GM21576 (cell line): Measurements from ENCODE around the gene ZFYVE21.

Source experiments
- ATAC-seq: cut with Tn5 transposase; IDR thresholded peaks from one replicate; pipeline ENCODE4 v1.9.1; 2021; ENCODE audit warnings: mild to moderate bottlenecking, moderate library complexity; ENCODE audit not compliant: unreplicated experiment

Gene ZFYVE21

GRCh38 chr14:103704708-103705107 lies 10.9 kb upstream of the ZFYVE21 start:
- no peak for ATAC-seq

- no peak for ATAC-seq
Observed at GRCh38 chr14:103705118-103705503, 10.5 kb upstream of the ZFYVE21 start.

- ATAC-seq: no peak
Observed at GRCh38 chr14:103705504-103706284, 9.9 kb upstream of the ZFYVE21 start.

GRCh38 chr14:103706551-103707328 lies 8.9 kb upstream of the ZFYVE21 start:
- no peak for ATAC-seq

- ATAC-seq: no peak
Observed at GRCh38 chr14:103707329-103708263, 8.0 kb upstream of the ZFYVE21 start.

GRCh38 chr14:103708750-103709187 lies 6.8 kb upstream of the ZFYVE21 start:
- no peak for ATAC-seq

- ATAC-seq: no peak
Observed at GRCh38 chr14:103709814-103710213, 5.8 kb upstream of the ZFYVE21 start.

- ATAC-seq: no peak
Observed at GRCh38 chr14:103710771-103711377, 4.7 kb upstream of the ZFYVE21 start.

GRCh38 chr14:103711516-103712431 lies 3.8 kb upstream of the ZFYVE21 start:
- ATAC-seq: no peak

- ATAC-seq: no peak
Observed at GRCh38 chr14:103712633-103713247, 2.9 kb upstream of the ZFYVE21 start.

- ATAC-seq: no peak
Observed at GRCh38 chr14:103713304-103714062, 2.1 kb upstream of the ZFYVE21 start.

- ATAC-seq: no peak
Observed at GRCh38 chr14:103714063-103714724, 1.4 kb upstream of the ZFYVE21 start.

- no peak for ATAC-seq
Observed at GRCh38 chr14:103716091-103716801, 636 bp downstream of the ZFYVE21 start.

- ATAC-seq: no peak
Observed at GRCh38 chr14:103716899-103717411, 1.3 kb downstream of the ZFYVE21 start.

- no peak for ATAC-seq
Observed at GRCh38 chr14:103718572-103718971, 3.0 kb downstream of the ZFYVE21 start.

GRCh38 chr14:103719751-103720150 lies 4.1 kb downstream of the ZFYVE21 start:
- ATAC-seq: no peak
